ENCODE data around the gene RPTOR. TPM values are rescaled to one million over a fixed set of nuclear protein-coding genes. Genes with fewer than 3 reads are reported as not detected.

Gene RPTOR
- total RNA-seq, 1 experiment from 2014 or later = 10.1 TPM

- DNase-seq (ENCODE audit: low read depth) = peak; percentile 55
These were observed 414.8 kb downstream of the RPTOR start for GRCh38 chr17:80959330-80960036.

GRCh38 chr17:80960037-80960796 lies 415.6 kb downstream of the RPTOR start:
- no peak for DNase-seq (ENCODE audit: low read depth)

GRCh38 chr17:80960797-80961452 lies 416.3 kb downstream of the RPTOR start:
- DNase-seq (ENCODE audit: low read depth) = no peak

- DNase-seq (ENCODE audit: low read depth) = no peak
These were observed 417.1 kb downstream of the RPTOR start for GRCh38 chr17:80961541-80962330.

GRCh38 chr17:80962356-80963329 lies 418.0 kb downstream of the RPTOR start:
- no peak for DNase-seq (ENCODE audit: low read depth)

- DNase-seq (ENCODE audit: low read depth) = no peak
These were observed 419.3 kb downstream of the RPTOR start for GRCh38 chr17:80963812-80964543.

- DNase-seq (ENCODE audit: low read depth) = no peak
These were observed 419.9 kb downstream of the RPTOR start for GRCh38 chr17:80964544-80964856.

GRCh38 chr17:80964859-80965580 lies 420.4 kb downstream of the RPTOR start:
- DNase-seq (ENCODE audit: low read depth) = no peak

- DNase-seq (ENCODE audit: low read depth) = no peak
These were observed 421.0 kb downstream of the RPTOR start for GRCh38 chr17:80965606-80966005.

GRCh38 chr17:80967404-80967872 lies 422.8 kb downstream of the RPTOR start:
- DNase-seq (ENCODE audit: low read depth) = no peak

- DNase-seq (ENCODE audit: low read depth) = peak; percentile 48
These were observed 424.0 kb downstream of the RPTOR start for GRCh38 chr17:80968602-80969029.

- DNase-seq (ENCODE audit: low read depth) = no peak
These were observed 424.5 kb downstream of the RPTOR start for GRCh38 chr17:80969030-80969673.

- no peak for DNase-seq (ENCODE audit: low read depth)
These were observed 425.0 kb downstream of the RPTOR start for GRCh38 chr17:80969674-80970043.

GRCh38 chr17:80970044-80970761 lies 425.6 kb downstream of the RPTOR start:
- DNase-seq (ENCODE audit: low read depth) = peak; percentile 37

GRCh38 chr17:80970762-80971703 lies 426.4 kb downstream of the RPTOR start:
- DNase-seq (ENCODE audit: low read depth) = no peak

GRCh38 chr17:80971704-80972304 lies 427.2 kb downstream of the RPTOR start:
- DNase-seq (ENCODE audit: low read depth) = no peak

GRCh38 chr17:80976701-80977100 lies 432.1 kb downstream of the RPTOR start:
- DNase-seq (ENCODE audit: low read depth) = no peak

Data from RPMI7951 (cell line).